NCI-H82 treated with DMSO at 0.1 percent for 48 hours (cell line): ENCODE results near the gene FPR1.
"Not testable (repeated sequence)": the region's sequence is repeated elsewhere in the genome, so short reads cannot be mapped to it uniquely, and the experiment has no call there.

Source experiments
- DNase-seq: peaks from one replicate; lab custom pipeline; 2025; ENCODE audit not compliant: unreplicated experiment; lab: John Stamatoyannopoulos, UW

Gene FPR1

GRCh38 chr19:51779703-51780102 lies 28.0 kb upstream of the FPR1 start:
- DNase-seq, result no peak

- DNase-seq, result no peak
These were observed 27.5 kb upstream of the FPR1 start for GRCh38 chr19:51779181-51779580.

DNA sequence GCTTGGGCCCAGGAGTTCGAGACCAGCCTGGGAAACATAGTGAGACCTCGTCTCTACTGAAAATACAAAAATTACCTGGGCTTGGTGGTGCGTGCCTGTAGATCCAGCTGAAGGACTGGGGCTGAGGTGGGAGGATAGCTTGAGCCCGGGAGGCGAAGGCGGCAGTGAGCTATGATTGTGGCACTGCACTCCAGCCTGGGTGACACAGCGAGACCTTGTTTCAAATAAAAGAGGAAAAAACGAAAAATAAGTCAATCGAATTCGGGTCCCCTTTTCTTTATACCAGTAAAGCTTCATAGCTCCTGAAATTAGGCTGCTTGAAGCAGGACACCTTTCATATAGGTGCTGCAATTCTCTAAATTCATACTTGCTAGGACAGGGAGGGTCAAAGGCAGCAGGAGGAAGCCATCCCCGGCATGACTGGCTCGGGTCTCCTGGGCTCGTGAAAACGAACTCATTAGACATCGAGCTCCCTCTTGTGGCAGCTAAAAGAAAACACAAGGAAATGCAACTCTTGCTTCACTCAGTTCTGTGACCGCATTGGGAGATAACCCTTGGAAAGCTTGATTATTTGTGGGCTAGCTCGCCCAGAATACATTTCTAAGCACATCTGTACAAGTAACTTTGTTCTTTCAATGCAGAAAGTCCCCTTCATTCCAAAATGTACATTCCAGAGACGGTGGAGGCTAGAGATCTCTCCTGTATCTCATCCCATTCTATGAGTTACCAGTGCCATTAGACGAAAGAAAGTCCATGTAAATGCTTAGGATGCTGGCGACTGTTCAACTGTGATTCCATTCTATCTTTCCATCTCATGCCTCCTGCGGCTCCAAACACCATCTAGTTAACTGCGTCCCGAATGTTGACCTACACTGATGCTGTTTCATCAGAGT lies 26.1 kb upstream of the FPR1 start:
- DNase-seq, result peak; percentile 14

DNA sequence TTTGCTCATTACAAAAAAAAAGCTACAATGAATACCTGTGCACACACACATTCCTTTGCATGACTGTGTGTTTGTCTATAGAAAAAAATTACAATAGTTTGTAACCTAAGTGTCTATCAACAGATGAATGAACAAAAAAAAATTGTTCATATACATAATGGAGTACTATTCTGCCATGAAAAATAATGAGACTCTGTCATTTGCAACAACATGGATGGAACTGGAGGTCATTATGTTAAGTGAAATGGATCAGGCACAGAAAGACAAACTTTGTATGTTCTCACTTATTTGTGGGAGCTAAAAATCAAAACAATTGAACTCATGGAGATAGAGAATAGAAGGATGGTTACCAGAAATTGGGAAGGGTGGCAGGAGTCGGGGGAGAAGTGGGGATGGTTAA lies 24.9 kb upstream of the FPR1 start:
- not testable (repeated sequence) for DNase-seq

DNA sequence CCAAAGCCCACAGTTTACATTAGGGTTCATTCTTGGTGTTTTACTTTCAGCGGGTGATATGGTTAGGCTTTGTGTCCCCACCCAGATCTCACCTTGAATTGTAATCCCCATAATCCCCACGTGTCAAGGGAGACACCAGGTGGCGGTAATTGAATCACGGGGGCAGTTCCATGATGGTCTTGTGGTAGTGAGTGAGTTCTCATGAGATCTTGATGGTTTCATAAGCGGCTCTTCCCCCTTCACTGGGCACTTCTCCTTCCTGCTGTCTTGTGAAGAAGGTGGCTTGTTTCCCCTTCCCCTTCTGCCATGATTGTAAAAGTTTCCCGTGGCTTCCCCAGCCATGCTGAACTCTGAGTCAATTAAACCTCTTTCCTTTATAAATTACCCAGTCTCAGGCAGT lies 21.3 kb upstream of the FPR1 start:
- DNase-seq, result no peak

DNA sequence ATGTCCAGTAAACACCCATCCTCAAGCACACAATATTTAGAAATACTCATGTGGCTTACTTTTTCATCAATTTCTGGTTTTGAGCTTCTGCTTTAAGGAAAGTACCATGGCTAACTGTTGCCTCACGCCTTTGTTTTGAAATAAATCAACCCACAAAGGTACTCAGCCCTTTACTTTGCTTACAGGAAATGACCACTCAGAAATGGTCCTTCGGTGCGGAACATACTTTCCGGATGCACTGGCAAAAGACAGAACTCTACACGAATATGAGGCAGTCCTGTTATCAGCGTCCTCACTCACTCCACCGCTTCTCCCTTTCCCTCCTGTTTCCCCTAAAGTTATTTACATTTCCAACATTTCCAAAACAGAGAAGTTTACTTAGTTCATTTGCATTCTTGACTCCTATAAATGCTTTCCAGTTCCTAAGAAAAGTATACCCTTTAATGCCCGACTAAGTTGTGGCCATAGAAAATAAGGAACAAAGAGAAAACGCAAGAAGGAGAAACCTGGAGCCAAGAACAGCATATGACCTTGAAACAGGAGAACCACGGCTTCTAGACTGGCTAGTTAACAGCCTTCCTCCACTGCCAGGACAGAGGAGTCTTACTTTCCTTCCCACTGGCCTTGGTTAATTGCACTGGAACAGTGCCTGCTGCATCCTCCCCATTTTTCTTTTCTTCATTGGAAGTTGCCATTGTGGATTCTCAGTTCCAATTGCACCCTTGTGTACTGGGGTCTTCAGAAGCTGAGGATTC lies 19.9 kb upstream of the FPR1 start:
- DNase-seq, result no peak

- no peak for DNase-seq
These were observed 14.8 kb upstream of the FPR1 start for GRCh38 chr19:51766461-51766860.

DNA sequence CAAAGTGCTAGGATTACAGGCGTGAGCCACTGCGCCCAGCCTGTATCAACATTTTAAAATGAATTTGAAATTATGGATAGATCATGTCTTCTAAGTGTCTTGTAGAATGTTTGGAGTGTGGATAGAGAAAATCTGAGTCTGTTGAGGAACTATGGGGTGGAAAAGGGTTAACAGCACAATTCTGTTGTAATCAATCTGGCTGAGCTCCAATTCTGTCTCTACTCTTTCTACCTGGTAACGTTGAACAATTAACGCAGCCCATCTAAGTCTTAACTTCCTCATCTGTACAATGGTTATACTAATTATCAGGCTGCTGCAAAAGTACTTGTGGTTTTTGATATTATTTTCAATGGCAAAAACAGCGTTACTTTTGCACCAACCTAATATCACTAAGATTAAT lies 13.4 kb upstream of the FPR1 start:
- no peak for DNase-seq

DNA sequence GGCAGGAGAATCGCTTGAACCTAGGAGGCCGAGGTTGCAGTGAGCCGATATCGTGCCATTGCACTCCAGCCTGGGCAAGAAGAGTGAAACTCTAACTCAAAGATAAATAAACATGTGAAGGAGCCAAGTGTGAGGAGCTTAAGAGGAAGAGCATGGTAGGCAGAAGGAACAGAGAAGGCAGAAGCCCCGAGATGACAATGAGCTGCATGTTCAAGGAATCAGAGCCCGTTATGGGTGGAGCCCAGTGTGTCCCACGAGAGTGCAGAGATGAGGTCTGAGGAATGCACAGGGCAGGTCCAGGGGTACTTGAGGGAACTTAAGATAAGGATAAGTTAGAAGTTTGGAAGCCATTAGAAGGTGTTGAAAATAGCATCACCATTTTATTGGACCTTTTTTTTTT lies 10.0 kb upstream of the FPR1 start:
- no peak for DNase-seq

- DNase-seq, result no peak
These were observed 9.1 kb upstream of the FPR1 start, which contains the start of gene FPR2 for GRCh38 chr19:51760697-51761356. Gene FPR2 (plus strand): TSS chr19:51761180. CDS start chr19:51768659, 7,479 bp downstream.

- no peak for DNase-seq
These were observed 3.9 kb upstream of the FPR1 start for GRCh38 chr19:51755571-51755970.

- no peak for DNase-seq
These were observed 3.1 kb upstream of the FPR1 start for GRCh38 chr19:51754770-51755169.

- DNase-seq, result no peak
These were observed 2.4 kb upstream of the FPR1 start for GRCh38 chr19:51754109-51754508.

- DNase-seq, result no peak
These were observed 1.1 kb downstream of the FPR1 start for GRCh38 chr19:51750400-51751094.

DNA sequence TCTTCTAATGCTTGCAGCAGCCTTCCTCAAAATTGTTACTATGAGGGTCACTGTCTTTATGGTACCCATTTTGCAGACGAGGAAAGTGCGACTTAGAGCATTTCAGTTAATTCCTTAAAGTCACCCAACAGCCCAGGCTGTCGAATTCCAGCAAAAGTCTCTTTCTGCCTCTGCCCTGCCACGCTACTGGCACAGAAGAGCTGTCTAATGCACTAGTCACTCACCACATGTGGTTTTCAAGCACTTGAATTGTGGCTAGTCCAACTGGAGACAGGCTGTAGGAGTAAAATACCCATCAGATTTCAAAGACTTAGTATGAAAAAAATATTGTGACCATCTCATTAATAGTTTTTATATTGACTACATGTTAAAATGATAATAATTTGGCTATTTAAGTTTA lies 1.7 kb downstream of the FPR1 start:
- no peak for DNase-seq

GRCh38 chr19:51746731-51747130 lies 4.9 kb downstream of the FPR1 start:
- DNase-seq, result no peak

GRCh38 chr19:51743405-51743804 lies 8.3 kb downstream of the FPR1 start:
- DNase-seq, result no peak

- no peak for DNase-seq
These were observed 8.9 kb downstream of the FPR1 start for GRCh38 chr19:51742789-51743188.

- DNase-seq, result no peak
These were observed 11.3 kb downstream of the FPR1 start for GRCh38 chr19:51740356-51740755.

DNA sequence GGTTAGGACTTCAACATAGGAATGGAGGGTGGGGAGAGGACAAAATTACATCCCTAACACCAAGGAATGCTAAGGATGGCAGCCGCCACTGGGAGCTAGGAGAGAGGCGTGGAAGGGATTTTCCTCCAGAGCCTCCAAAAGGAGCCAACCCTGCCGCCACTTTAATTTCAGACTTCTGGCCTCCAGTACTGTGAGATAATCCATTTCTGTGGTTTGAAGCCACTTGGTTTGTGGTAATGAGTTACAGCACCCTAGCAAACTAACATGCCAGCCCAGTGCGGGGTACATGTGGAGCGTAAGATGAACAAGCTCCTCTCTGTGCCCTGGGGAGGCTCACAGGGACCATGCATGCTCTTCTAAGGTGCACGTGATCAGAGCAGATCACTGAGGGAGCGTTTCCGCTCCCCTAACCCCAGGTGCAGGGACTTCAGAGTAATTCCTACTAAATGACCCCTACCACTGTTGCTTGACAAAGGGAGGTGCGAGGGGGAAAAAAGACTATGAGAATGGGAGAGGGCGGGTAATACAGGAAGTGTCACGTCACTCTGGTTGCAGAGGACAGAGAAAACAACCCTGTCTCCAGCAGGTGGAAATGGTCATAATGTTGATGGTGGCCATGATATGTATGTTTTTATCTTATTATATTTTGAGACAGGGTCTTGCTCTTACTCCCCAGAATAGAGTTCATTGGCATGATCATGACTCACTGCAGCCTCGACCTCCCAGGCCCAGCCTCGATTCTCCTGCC lies 12.0 kb downstream of the FPR1 start:
- DNase-seq, result no peak
